ENCODE measurements around the gene PDCL3.

DNA sequence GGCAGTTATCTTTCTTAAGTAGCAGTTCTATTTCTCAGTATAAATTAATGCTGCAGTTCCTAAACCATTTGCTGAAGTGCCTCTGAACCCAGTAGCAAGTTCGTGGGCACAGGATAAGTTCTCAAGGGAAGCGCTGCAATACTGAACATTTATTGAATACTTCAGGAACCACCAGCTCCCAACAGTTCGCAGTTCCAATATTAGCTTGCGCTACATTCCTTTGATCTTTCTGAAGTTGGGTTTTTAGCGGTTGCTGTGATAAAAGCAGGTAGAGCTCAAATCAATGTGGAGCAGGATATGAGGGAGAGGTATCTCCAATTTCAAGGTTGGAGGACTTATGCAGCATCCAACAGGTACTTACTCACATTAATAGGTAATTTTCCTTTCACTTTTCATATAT, 33.7 kb downstream of the PDCL3 start:
- TF ChIP-seq NR1H2 (CRISPR knock-in tag; IDR thresholded peaks at IDR 0.05) (no peak), ZNF416 (CRISPR knock-in tag; IDR thresholded peaks at IDR 0.05) (no peak), ELF4 (CRISPR knock-in tag; IDR thresholded peaks at IDR 0.05; ENCODE audit: low read depth) (no peak), FOXJ3 (CRISPR knock-in tag; IDR thresholded peaks at IDR 0.05; ENCODE audit: borderline replicate concordance) (no peak), CREB1 (CRISPR knock-in tag; IDR thresholded peaks at IDR 0.05) (no peak)
- TF ChIP-seq, protein P1, sequence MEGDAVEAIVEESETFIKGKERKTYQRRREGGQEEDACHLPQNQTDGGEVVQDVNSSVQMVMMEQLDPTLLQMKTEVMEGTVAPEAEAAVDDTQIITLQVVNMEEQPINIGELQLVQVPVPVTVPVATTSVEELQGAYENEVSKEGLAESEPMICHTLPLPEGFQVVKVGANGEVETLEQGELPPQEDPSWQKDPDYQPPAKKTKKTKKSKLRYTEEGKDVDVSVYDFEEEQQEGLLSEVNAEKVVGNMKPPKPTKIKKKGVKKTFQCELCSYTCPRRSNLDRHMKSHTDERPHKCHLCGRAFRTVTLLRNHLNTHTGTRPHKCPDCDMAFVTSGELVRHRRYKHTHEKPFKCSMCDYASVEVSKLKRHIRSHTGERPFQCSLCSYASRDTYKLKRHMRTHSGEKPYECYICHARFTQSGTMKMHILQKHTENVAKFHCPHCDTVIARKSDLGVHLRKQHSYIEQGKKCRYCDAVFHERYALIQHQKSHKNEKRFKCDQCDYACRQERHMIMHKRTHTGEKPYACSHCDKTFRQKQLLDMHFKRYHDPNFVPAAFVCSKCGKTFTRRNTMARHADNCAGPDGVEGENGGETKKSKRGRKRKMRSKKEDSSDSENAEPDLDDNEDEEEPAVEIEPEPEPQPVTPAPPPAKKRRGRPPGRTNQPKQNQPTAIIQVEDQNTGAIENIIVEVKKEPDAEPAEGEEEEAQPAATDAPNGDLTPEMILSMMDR (IDR thresholded peaks at IDR 0.05) = no peak
- TF ChIP-seq, protein P2, sequence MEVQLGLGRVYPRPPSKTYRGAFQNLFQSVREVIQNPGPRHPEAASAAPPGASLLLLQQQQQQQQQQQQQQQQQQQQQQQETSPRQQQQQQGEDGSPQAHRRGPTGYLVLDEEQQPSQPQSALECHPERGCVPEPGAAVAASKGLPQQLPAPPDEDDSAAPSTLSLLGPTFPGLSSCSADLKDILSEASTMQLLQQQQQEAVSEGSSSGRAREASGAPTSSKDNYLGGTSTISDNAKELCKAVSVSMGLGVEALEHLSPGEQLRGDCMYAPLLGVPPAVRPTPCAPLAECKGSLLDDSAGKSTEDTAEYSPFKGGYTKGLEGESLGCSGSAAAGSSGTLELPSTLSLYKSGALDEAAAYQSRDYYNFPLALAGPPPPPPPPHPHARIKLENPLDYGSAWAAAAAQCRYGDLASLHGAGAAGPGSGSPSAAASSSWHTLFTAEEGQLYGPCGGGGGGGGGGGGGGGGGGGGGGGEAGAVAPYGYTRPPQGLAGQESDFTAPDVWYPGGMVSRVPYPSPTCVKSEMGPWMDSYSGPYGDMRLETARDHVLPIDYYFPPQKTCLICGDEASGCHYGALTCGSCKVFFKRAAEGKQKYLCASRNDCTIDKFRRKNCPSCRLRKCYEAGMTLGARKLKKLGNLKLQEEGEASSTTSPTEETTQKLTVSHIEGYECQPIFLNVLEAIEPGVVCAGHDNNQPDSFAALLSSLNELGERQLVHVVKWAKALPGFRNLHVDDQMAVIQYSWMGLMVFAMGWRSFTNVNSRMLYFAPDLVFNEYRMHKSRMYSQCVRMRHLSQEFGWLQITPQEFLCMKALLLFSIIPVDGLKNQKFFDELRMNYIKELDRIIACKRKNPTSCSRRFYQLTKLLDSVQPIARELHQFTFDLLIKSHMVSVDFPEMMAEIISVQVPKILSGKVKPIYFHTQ (CRISPR knock-in tag; IDR thresholded peaks at IDR 0.05) = no peak
